CD1c-positive myeloid dendritic cell (primary cell): ENCODE data around the gene CHCHD3.
A peak's percentile ranks its signal among the peaks of the same experiment; 100 is the strongest.
"Not testable (repeated sequence)": the region's sequence is repeated elsewhere in the genome, so short reads cannot be mapped to it uniquely, and the experiment has no call there.

Experiments used
- DNase-seq: peaks from one replicate; pipeline ENCODE4 v3.0.0-alpha.2; 2016; ENCODE audit errors: extremely low spot score

CHCHD3 gene

GRCh38 chr7:132904209-132904608 lies 177.7 kb downstream of the CHCHD3 start:
- no peak for DNase-seq

GRCh38 chr7:132902294-132902693 lies 179.6 kb downstream of the CHCHD3 start:
- DNase-seq: not testable (repeated sequence)

GRCh38 chr7:132901241-132901640 lies 180.6 kb downstream of the CHCHD3 start:
- DNase-seq: no peak

- DNase-seq: no peak
These were observed 182.1 kb downstream of the CHCHD3 start for GRCh38 chr7:132899833-132900232.

GRCh38 chr7:132898641-132899175 lies 183.2 kb downstream of the CHCHD3 start:
- DNase-seq: not testable (repeated sequence)

GRCh38 chr7:132897093-132897687 lies 184.7 kb downstream of the CHCHD3 start:
- DNase-seq: no peak

- no peak for DNase-seq
These were observed 186.7 kb downstream of the CHCHD3 start for GRCh38 chr7:132895231-132895630.

GRCh38 chr7:132893560-132893959 lies 188.3 kb downstream of the CHCHD3 start:
- no peak for DNase-seq

GRCh38 chr7:132892744-132893143 lies 189.1 kb downstream of the CHCHD3 start:
- DNase-seq: not testable (repeated sequence)

- DNase-seq: no peak
These were observed 190.3 kb downstream of the CHCHD3 start for GRCh38 chr7:132891554-132891953.

- DNase-seq: no peak
These were observed 199.0 kb downstream of the CHCHD3 start for GRCh38 chr7:132882714-132883428.

- no peak for DNase-seq
These were observed 200.6 kb downstream of the CHCHD3 start for GRCh38 chr7:132881317-132881716.

GRCh38 chr7:132879579-132879978 lies 202.3 kb downstream of the CHCHD3 start:
- DNase-seq: no peak

- DNase-seq: no peak
These were observed 203.5 kb downstream of the CHCHD3 start for GRCh38 chr7:132878204-132878919.

GRCh38 chr7:132877573-132877972 lies 204.3 kb downstream of the CHCHD3 start:
- DNase-seq: no peak

- DNase-seq: no peak
These were observed 205.3 kb downstream of the CHCHD3 start for GRCh38 chr7:132876576-132876975.

- no peak for DNase-seq
These were observed 209.9 kb downstream of the CHCHD3 start for GRCh38 chr7:132872034-132872433.

GRCh38 chr7:132871419-132871818 lies 210.5 kb downstream of the CHCHD3 start:
- DNase-seq: no peak

- DNase-seq: peak; percentile 36
These were observed 212.6 kb downstream of the CHCHD3 start for GRCh38 chr7:132869166-132869861.

GRCh38 chr7:132866551-132866950 lies 215.3 kb downstream of the CHCHD3 start:
- no peak for DNase-seq

- DNase-seq: no peak
These were observed 215.8 kb downstream of the CHCHD3 start for GRCh38 chr7:132866144-132866531.
